HG02623 (cell line): ENCODE data around the gene SLC22A23.

Experiments
- ATAC-seq: cut with Tn5 transposase; IDR thresholded peaks from one replicate; pipeline ENCODE4 v1.9.1; 2021; ENCODE audit warnings: moderate library complexity; ENCODE audit not compliant: unreplicated experiment

The SLC22A23 gene

DNA sequence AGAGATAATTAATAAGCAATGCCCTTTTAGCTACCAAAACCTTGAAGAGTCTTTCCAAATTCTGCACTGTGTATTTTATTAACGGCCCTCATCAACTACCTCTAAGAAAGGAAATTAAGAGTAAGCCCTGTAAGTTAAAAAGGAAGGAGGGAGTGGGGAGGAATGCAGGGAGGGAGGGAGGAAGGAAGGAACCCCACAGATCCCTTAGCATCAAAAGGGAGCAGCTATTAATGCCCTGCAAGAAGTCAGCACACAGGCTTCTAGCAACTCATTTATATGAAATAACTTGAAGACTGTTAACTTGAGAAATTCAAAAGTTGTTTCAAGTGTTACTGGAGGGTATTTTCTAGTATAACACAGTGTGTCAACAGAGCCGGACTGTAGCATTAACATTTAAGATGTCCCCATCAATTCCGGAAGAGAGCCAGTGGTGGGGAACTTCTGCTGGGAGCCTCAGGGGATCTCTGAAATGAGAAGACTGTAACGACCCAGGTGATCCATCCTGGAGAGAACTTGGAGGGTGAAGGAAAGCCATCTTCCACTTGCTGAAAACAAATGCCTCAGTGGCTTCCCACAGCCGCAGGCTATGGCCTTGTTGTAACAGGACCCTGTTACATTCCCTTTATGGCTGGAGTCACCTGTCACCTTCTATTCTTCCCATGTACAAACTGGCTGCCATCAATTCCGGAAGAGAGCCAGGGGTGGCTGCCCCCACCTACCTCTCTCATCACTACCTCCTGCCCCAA is 33.2 kb downstream of the SLC22A23 start:
- no peak for ATAC-seq

- no peak for ATAC-seq
Measured at GRCh38 chr6:3422435-3423070, 34.3 kb downstream of the SLC22A23 start.

DNA sequence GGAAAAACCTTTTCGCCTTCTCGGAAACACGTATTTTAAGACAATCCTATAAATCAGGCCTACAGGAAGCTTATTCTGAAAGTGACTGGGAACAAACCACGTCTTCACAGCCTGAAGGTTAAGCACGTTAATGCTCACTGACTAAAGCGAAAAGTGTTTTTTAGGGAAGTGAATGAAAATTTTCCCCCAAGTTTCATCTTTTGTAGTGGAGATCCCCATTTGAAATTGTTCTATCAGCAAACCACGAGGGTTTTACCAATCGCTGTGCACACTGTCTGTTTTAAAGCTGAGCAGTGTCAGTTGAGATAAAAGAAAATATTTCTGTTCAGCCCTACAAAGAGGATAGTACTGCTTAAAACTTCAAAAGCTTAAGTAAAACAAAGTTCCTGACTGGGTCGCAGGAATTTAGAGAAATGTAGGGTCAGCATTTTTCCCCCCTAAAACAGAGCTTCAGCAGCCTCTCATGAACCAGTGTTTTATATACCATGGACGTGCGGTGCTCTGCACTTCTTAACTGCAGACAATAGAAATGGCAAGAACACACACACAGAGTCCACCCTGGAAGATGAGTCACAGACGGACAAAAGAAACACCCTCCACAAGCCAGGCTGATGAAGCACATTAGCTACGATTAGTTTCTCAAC is 34.9 kb downstream of the SLC22A23 start:
- ATAC-seq, result no peak

GRCh38 chr6:3421143-3421542 is 35.7 kb downstream of the SLC22A23 start:
- ATAC-seq, result no peak

DNA sequence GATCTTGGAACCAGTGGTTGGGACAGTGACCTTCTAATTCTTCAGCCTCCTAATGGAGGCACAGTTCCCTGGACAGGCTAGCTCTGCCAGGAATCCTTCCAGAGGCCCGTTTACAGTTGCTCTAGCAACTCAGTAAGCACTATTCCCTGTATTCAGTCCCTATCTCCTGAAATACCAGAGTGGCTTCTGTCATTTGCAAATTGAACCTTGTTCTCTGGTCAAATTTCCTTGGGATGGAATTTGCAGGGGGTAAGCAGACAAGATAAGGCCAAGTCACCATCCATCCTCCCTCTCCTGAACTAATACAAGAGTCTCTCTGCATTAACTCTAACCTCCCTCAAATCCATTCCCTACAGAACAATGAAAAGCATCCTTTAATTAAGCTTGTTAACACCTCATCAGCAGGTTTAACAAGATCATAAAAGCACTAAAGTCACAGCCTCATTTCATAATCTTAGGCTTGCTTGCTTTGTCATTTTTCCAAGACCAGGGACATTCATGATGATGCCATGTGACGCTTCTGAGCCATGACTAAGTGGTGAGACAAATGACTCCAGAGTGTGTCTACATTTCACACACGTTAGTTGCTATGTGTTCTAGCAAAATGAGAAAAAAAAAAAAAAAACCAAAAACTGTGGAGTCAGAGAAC is 37.1 kb downstream of the SLC22A23 start:
- no peak for ATAC-seq

- ATAC-seq, result no peak
Measured at GRCh38 chr6:3418496-3419060, 38.3 kb downstream of the SLC22A23 start.

DNA sequence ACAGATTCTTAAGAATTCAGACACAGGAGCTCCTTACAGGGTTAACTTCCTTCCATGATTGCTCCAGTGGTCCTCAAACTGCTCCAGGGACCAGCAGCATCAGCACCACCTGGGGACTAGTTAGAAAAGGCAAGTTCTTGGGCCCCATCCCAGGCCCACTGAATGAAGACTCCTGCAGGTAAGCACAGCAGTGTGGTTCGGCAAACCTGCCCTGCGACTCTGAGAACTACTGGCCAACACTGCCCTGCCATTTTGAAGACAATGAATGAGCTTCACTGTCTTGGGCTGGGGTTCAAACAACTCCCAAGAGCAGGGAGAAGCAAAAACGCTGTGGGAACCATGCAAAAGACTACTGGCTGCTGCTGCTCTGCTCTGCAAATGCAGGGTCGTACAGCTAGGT is 39.4 kb downstream of the SLC22A23 start:
- no peak for ATAC-seq

DNA sequence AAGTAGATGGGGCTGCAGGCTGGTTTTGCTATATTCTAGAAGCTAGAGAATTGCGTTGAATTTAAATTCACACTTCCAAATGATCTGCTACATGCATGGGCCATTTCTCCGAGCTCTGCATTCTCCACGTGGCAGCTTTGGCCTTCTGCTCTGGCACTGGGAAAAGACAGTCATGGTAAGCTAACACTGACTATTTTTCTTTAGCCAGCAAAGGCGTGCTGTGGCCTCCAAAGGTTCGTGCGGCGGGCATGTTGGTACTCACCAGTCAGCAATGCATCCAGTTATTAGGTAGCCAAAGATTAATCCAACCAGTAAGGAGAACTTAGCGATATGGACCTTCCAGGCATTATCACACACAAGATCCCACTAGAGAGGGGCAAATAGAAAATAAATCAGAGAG is 41.4 kb downstream of the SLC22A23 start:
- no peak for ATAC-seq

GRCh38 chr6:3415082-3415453 is 41.8 kb downstream of the SLC22A23 start:
- no peak for ATAC-seq

GRCh38 chr6:3414327-3415081 is 42.3 kb downstream of the SLC22A23 start:
- ATAC-seq, result no peak

GRCh38 chr6:3413592-3413991 is 43.3 kb downstream of the SLC22A23 start:
- ATAC-seq, result no peak

DNA sequence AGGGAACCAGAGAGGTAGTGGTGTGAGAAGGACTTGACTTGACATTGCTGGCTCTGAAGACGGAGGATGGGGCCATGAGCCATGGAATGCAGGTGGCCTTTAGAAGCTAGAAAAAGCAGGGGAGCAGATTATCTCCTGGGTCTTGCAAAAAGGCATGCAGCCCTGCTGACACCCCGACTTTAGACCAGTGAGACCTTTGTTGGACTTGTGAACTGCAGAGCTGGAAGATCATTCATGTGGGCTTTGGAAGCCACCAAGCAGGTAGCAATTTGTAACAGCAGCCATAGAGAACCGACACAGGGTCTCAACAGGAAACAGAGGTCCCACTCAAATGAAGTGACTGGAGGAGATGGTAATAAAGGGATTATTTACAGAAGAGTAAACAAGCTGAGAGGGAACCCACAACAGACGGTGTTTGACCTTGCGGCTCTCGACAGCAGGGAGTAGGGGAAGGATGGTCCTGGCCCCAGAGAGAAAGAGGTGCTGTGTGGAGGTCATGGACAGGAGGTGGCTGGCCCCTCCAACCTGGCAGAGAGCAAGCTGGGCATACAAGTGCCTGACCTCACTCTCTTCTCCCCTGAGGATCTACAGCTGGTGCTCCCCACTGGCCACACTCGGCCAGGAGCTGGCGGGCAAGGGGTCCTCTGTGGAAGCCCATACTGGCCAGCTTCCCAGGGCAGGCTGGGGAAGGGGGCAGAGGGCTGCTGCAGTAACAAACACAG is 43.9 kb downstream of the SLC22A23 start:
- no peak for ATAC-seq

DNA sequence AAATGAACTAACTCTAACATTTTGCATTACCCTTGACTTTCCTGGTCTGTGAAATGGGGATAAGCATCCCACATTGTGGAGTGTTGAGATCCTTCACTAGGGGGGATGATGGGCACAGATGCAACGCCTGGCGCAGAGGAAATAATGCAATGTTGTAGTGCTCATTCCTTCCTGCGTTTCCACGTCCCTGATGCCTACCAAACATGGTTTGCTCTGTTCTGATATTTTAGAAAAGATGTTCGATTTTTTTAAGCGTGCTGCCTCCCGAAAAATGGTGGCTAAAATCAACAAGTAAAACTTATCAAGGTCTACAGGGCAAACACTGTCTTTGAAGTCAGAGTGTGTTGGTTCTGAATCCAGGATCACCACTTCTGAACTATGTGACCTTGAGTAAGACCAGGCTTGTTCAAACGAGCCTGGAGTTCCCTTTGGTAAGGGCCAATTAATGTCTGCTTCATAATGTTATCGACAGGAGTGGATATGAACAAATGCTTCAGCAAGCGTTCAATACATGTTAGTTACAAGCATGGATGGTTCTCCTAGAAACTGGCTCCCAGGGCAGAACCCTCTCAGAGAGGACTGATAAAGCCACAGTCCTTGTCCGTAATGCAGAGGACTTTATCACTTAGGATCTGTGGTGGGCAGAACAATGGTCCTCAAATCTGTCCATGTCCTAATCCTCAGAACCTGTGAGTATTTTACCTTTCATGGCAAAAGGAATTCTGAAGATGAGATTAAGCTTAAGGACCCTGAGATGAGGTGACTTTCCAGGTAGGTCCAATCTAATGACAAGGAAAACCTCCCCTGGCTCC is 44.7 kb downstream of the SLC22A23 start:
- ATAC-seq, result no peak

DNA sequence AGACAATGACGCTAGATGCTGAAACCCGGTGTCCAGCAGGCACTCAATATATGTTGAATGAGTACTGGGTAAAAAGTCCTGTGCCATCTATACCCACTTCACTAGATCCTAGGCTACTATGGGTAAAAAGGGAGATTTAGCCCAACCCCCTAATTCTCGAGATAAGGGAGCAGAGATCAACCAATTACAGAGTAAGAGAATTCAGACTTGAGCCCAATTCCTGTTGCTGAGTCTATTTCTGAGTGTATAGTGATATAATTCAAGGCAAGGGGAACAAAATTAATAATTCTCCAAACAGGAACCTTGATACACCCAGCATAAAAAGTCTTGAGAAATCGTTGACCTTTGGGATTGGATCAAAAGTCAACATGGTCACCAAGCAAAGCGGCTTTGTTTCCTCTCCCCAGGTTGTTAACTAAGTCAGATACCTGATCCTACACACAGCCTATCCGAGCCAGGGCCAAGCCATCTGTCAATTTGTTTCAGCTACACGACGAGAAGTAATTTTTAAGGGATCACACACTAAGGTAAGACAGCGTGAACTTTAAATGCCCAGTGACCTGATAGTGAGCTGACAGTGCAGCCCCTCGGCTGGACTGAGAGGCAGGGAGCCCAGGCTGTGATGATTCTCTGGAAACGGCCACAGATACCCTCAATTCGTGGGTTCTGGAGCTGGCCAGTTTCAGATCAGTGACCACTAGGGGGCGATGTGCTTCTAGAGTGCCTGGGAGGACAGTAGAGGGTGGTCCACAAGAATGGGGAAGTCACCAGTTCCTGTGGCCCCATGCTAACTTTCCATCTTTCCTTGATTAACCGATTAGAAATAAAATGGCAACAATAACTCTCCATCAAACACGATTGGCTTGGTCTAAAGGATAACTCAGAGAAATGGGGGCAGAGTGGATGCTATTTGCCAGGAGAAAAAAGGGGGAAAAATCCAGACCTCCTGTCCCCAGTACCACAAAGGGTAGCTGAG is 46.2 kb downstream of the SLC22A23 start:
- no peak for ATAC-seq

DNA sequence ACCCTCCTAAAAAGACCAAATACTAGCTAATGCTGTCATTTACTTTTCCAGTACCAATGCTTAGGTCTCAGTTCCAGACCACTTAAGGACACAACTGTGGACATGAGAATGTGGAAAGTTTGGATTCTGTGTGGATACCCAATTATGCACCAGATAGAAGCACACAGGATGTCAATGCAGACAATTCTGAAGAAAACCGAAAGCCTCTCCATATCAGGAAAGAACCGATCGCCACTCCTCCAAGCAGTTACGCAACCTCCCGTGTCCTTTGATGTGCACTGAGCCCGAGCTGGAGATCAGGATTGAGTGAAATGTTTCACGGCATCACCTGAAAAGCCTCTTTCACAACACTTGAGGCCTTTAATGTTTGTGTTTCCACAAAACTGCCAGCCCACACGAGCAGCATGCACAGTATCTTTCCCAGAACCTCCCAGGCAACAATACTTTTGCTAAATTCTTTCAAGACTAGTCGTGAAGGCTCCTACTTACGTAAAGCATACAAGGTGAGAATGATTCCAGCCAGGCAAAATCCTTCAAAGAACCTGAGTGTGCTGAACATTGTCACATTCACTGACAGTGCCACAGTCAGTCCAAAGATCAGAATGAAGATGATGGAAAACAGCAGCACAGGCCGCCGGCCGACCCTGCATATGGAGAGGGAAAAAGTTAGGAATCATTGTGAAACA is 47.0 kb downstream of the SLC22A23 start:
- ATAC-seq, result no peak

- no peak for ATAC-seq
Measured at GRCh38 chr6:3408665-3409064, 48.2 kb downstream of the SLC22A23 start.

GRCh38 chr6:3407840-3408239 is 49.0 kb downstream of the SLC22A23 start:
- ATAC-seq, result no peak
